GM12878 (cell line): Measurements from ENCODE around the gene GMNN. TPM values are rescaled to one million over a fixed set of nuclear protein-coding genes. Genes with fewer than 3 reads are reported as not detected.

ENCODE experiments used
- ATAC-seq: fragments of 200-7000 bp; cut with Tn5 transposase; 3 replicates; pipeline ENCODE4 v1.9.1; 2020; ENCODE audit warnings: mild to moderate bottlenecking, moderate library complexity
- BruUV-seq: library from RNA; stranded (reverse); fragments of 400-500 nt; replicated peaks from 2 replicates; lab custom pipeline; 2021; lab: Mats Ljungman, UMichigan
- CTCF ChIA-PET: fragments of 300-600 bp; sonication (Branson Sonifier 250); formaldehyde crosslinking; extraction: SDS; loops from one replicate; lab custom pipeline; 2021; ENCODE audit warnings: inconsistent platforms; lab: Yijun Ruan, JAX
- POLR2A ChIA-PET: fragments of 350-600 bp; formaldehyde crosslinking; extraction: SDS; loops from one replicate; lab custom pipeline; 2021; ENCODE audit warnings: inconsistent platforms; lab: Charles Lee
- RAD21 ChIA-PET: fragments of 300-600 bp; sonication (Branson Sonifier 250); formaldehyde crosslinking; loops from one replicate; lab custom pipeline; 2023; ENCODE audit warnings: antibody characterized with exemption; ENCODE audit not compliant: unreplicated experiment; lab: Charles Lee
- SMC1A ChIA-PET: fragments of 300-600 bp; sonication (Branson Sonifier 250); formaldehyde crosslinking; loops from one replicate; lab custom pipeline; 2023; ENCODE audit not compliant: unreplicated experiment, uncharacterized antibody; lab: Charles Lee
- DNase-seq: peaks from one replicate; pipeline ENCODE4 v3.0.0-alpha.2; 2011; ENCODE audit warnings: low read depth, low spot score
- FAIRE-seq: peaks from 3 replicates; lab custom pipeline; 2011; peaks lifted over from hg19 to GRCh38; lab: Jason Lieb, UNC
- H2AFZ ChIP-seq: 2 replicates; pipeline ENCODE4 v1.6.0; 2011; ENCODE audit warnings: low read depth, low read length, control low read depth; ENCODE audit not compliant: control insufficient read depth
- H3K27ac ChIP-seq: 2 replicates; pipeline ENCODE4 v1.5.1; 2011; ENCODE audit warnings: control low read depth; ENCODE audit not compliant: control insufficient read depth, insufficient read depth
- H3K27me3 ChIP-seq, 2 experiments: replicated peaks in 1 of 2; 2 replicates each; pipeline versions ENCODE4 v1.6.0 to v1.6.1; 2011; ENCODE audit warnings: low read length in 1 of 2; ENCODE audit not compliant: control insufficient read depth in 2 of 2, insufficient read depth in 2 of 2
- H3K36me3 ChIP-seq, 2 experiments: 2 replicates each; pipeline ENCODE4 v1.5.1; 2011; ENCODE audit warnings: low read length in 1 of 2; ENCODE audit not compliant: control insufficient read depth in 2 of 2, insufficient read depth in 2 of 2
- H3K4me1 ChIP-seq: 2 replicates; pipeline ENCODE4 v1.6.1; 2011; ENCODE audit warnings: mild to moderate bottlenecking, low read length, moderate library complexity, mixed read lengths; ENCODE audit not compliant: control insufficient read depth, insufficient read depth
- H3K4me2 ChIP-seq: 2 replicates; pipeline ENCODE4 v1.6.0; 2011; ENCODE audit warnings: control low read depth; ENCODE audit not compliant: control insufficient read depth, insufficient read depth
- H3K4me3 ChIP-seq: fragments of 200-600 bp; sonication (generic); 2 replicates; pipeline ENCODE4 v1.5.1; 2016
- H3K79me2 ChIP-seq: 2 replicates; pipeline ENCODE4 v1.6.0; 2011; ENCODE audit warnings: low read length; ENCODE audit not compliant: control insufficient read depth, insufficient read depth
- H3K9ac ChIP-seq: 2 replicates; pipeline ENCODE4 v1.8.0; 2011; ENCODE audit warnings: low read length, control low read depth, mixed read lengths; ENCODE audit not compliant: control insufficient read depth, insufficient read depth
- H3K9me3 ChIP-seq: replicated peaks from 3 replicates; pipeline ENCODE4 v1.5.1; 2011; ENCODE audit warnings: mild to moderate bottlenecking, low read length; ENCODE audit not compliant: control insufficient read depth, insufficient read depth
- H4K20me1 ChIP-seq: 2 replicates; pipeline ENCODE4 v1.6.0; 2011; ENCODE audit not compliant: control insufficient read depth, insufficient read depth
- ATF2 ChIP-seq: IDR thresholded peaks from 2 replicates; pipeline ENCODE4 v1.6.1; 2012; ENCODE audit warnings: low read length, inconsistent platforms
- HDGF ChIP-seq: fragments of 450-650 bp; IDR thresholded peaks from 2 replicates; pipeline ENCODE4 v1.6.1; 2016; ENCODE audit warnings: antibody characterized with exemption
- KDM1A ChIP-seq: fragments of 200-600 bp; sonication (generic); IDR thresholded peaks from 2 replicates; pipeline ENCODE4 v1.6.1; 2016; ENCODE audit warnings: borderline replicate concordance
- SMARCA5 ChIP-seq: fragments of 450-650 bp; IDR thresholded peaks from 2 replicates; pipeline ENCODE4 v1.6.1; 2017; ENCODE audit warnings: mild to moderate bottlenecking
- ZNF384 ChIP-seq: IDR thresholded peaks from 2 replicates; pipeline ENCODE4 v1.6.1; 2012; ENCODE audit warnings: low read depth, mild to moderate bottlenecking, low read length, improper control_type of control experiment, borderline replicate concordance
- WGBS: methylation state at CpG from one replicate; pipeline ENCODE4 v1.1.6; 2016; ENCODE audit warnings: low lambda C conversion rate; ENCODE audit not compliant: insufficient replicate concordance, insufficient coverage; ENCODE audit errors: missing lambda C conversion rate; 5-methylcytosine and 5-hydroxymethylcytosine counted together
- in situ Hi-C: fragments of 300-500 bp; cut with MboI; formaldehyde crosslinking; loops from 9 replicates; pipeline ENCODE4 v1.14.3; 2018; ENCODE audit warnings: mixed read lengths
- intact Hi-C: fragments of 100-400 bp; cut with micrococcal nuclease; formaldehyde crosslinking; loops from one replicate; pipeline ENCODE4 v1.14.2; 2022; ENCODE audit not compliant: unreplicated experiment
- polyA plus RNA-seq, 11 experiments: library from polyadenylated mRNA; depleted of rRNA in 4 of 11; unstranded in 6 of 11; stranded (reverse) in 5 of 11; fragments of >200 nt; fragmentation: Nextera tagmentation in 4 of 11; fragmentation: Illumina TruSeq in 1 of 11; extraction: Ambion mirVana in 4 of 11; extraction: Trizol in 1 of 11; gene quantifications; 1 replicate in 1 of 11; 2 replicates in 10 of 11; pipeline versions ENCODE4 v1.2.1 to v1.2.3, GENCODE V29; 2011 to 2016; ENCODE audit warnings: inconsistent platforms in 2 of 11, missing spikeins in 2 of 11, low read depth in 1 of 11
- total RNA-seq, 4 experiments: library from RNA; depleted of rRNA in 3 of 4; stranded (reverse); fragments of >200 nt in 3 of 4; fragmentation: Illumina TruSeq in 1 of 4; extraction: Trizol in 1 of 4; gene quantifications; 2 replicates each; pipeline versions ENCODE4 v1.2.1 to v1.2.3, GENCODE V29; 2013 to 2021
- TF ChIP-seq, protein P1 (sequence below): IDR thresholded peaks from 2 replicates; pipeline ENCODE4 v1.6.1; 2011; ENCODE audit warnings: borderline replicate concordance, low read depth, mild to moderate bottlenecking, moderate library complexity, low read length; ENCODE audit not compliant: insufficient read depth, poor library complexity, severe bottlenecking

GMNN gene
- total and polyA plus RNA-seq, 10 of the 15 experiments (the other 5 are each of a cell fraction or from before 2014, with no cell fraction given) = 51.9 to 153 (median 105) TPM

- DNase-seq (no peak), ATAC-seq (no peak), FAIRE-seq (no peak)
- Histone ChIP-seq H3K9ac (no peak overlapping the region), H3K27me3 (no peaks in the 10 kb centered on the region), H3K79me2 (no peaks in the 10 kb centered on the region), H4K20me1 (no peaks in the 10 kb centered on the region), H3K4me3 (no peak overlapping the region), H2AFZ (no peak overlapping the region), H3K36me3 (peaks cover 0 to 3% of the 10 kb centered on the region in 2 experiments; a peak in 2 of 4 replicates), H3K4me2 (no peak overlapping the region), H3K27ac (no peak overlapping the region), H3K4me1 (no peaks in the 10 kb centered on the region), H3K9me3 (no peaks in the 10 kb centered on the region)
- in situ Hi-C loops (no loop called here), intact Hi-C loops (no loop called here)
- WGBS = 96% methylated on average over 2 of the region's 2 CpGs
- TF ChIP-seq ZNF384 (no peak), KDM1A (no peak), SMARCA5 (no peak), HDGF (no peak), ATF2 (no peak)
- TF ChIP-seq, protein P1, sequence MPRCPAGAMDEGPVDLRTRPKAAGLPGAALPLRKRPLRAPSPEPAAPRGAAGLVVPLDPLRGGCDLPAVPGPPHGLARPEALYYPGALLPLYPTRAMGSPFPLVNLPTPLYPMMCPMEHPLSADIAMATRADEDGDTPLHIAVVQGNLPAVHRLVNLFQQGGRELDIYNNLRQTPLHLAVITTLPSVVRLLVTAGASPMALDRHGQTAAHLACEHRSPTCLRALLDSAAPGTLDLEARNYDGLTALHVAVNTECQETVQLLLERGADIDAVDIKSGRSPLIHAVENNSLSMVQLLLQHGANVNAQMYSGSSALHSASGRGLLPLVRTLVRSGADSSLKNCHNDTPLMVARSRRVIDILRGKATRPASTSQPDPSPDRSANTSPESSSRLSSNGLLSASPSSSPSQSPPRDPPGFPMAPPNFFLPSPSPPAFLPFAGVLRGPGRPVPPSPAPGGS = no peak
- CTCF ChIA-PET = interaction anchor here (0.6 to 1.4 kb wide), 2 partner anchors 242 to 733 kb away, joined by 3 read pairs; no protein-coding TSS in a partner anchor
- SMC1A ChIA-PET = interaction anchor here (1.0 to 1.6 kb wide), 5 partner anchors 12 to 191 kb away, joined by 3 read pairs; no protein-coding TSS in a partner anchor
- BruUV-seq = no TSS peak
- RAD21 ChIA-PET = interaction anchor here (0.9 kb wide), 1 partner anchor 195 kb away, joined by 3 read pairs; no protein-coding TSS in a partner anchor
- POLR2A ChIA-PET = no interaction called here
These were observed 48.4 kb downstream of the GMNN start for GRCh38 chr6:24823185-24823584.
